DND-41 (cell line): ENCODE results near the gene DSCAML1.

Experiments
- ATAC-seq: fragments of 200-7000 bp; cut with Tn5 transposase; 3 replicates; pipeline ENCODE4 v1.9.1; 2021; ENCODE audit warnings: low read depth; ENCODE audit not compliant: insufficient read depth
- DNase-seq: peaks from one replicate; pipeline ENCODE4 v3.0.0-alpha.2; 2020
- H2AFZ ChIP-seq: 2 replicates; pipeline ENCODE4 v1.6.0; 2012; ENCODE audit warnings: low read depth, low read length
- H3K27ac ChIP-seq: 2 replicates; pipeline ENCODE4 v1.5.1; 2012; ENCODE audit warnings: low read length, inconsistent platforms
- H3K27me3 ChIP-seq: fragments of 200-600 bp; sonication (generic); 2 replicates; pipeline ENCODE4 v1.6.0; 2012; ENCODE audit warnings: low read length, mild to moderate bottlenecking, inconsistent platforms; ENCODE audit not compliant: insufficient read depth, poor library complexity
- H3K36me3 ChIP-seq: 2 replicates; pipeline ENCODE4 v1.5.1; 2012; ENCODE audit warnings: low read length, inconsistent platforms; ENCODE audit not compliant: insufficient read depth
- H3K4me1 ChIP-seq: 2 replicates; pipeline ENCODE4 v1.5.1; 2012; ENCODE audit warnings: mild to moderate bottlenecking, low read length; ENCODE audit not compliant: insufficient read depth
- H3K4me2 ChIP-seq: 2 replicates; pipeline ENCODE4 v1.6.0; 2012; ENCODE audit warnings: mild to moderate bottlenecking, moderate library complexity, low read length, inconsistent platforms; ENCODE audit not compliant: insufficient read depth
- H3K4me3 ChIP-seq, 2 experiments: fragments of 200-600 bp in 1 of 2; shearing (Covaris generic) in 1 of 2; 2 replicates each; pipeline ENCODE4 v1.5.1; 2012 to 2016; ENCODE audit warnings: inconsistent platforms in 2 of 2, low read length in 2 of 2, mild to moderate bottlenecking in 2 of 2, low read depth in 1 of 2, moderate library complexity in 1 of 2
- H3K79me2 ChIP-seq: 2 replicates; pipeline ENCODE4 v1.6.0; 2012; ENCODE audit warnings: low read length, inconsistent platforms; ENCODE audit not compliant: insufficient read depth
- H3K9ac ChIP-seq: 2 replicates; pipeline ENCODE4 v1.6.0; 2012; ENCODE audit warnings: low read depth, mild to moderate bottlenecking, inconsistent platforms, low read length, moderate library complexity
- H3K9me3 ChIP-seq: 2 replicates; pipeline ENCODE4 v1.5.1; 2012; ENCODE audit warnings: low read length, moderate library complexity, mild to moderate bottlenecking, inconsistent platforms; ENCODE audit not compliant: insufficient read depth, severe bottlenecking
- H4K20me1 ChIP-seq: 2 replicates; pipeline ENCODE4 v1.6.0; 2012; ENCODE audit warnings: low read length; ENCODE audit not compliant: insufficient read depth
- EZH2 ChIP-seq: IDR thresholded peaks from 3 replicates; pipeline ENCODE4 v1.6.1; 2012; ENCODE audit warnings: borderline replicate concordance, low read depth, mild to moderate bottlenecking, moderate library complexity, low read length, inconsistent platforms; ENCODE audit not compliant: severe bottlenecking
- TF ChIP-seq, protein P1 (sequence below): IDR thresholded peaks from 2 replicates; pipeline ENCODE4 v1.5.1; 2012; ENCODE audit warnings: borderline replicate concordance, low read length, moderate library complexity, mild to moderate bottlenecking; ENCODE audit not compliant: poor library complexity, severe bottlenecking; ENCODE audit errors: extremely low read depth

Gene DSCAML1

DNA sequence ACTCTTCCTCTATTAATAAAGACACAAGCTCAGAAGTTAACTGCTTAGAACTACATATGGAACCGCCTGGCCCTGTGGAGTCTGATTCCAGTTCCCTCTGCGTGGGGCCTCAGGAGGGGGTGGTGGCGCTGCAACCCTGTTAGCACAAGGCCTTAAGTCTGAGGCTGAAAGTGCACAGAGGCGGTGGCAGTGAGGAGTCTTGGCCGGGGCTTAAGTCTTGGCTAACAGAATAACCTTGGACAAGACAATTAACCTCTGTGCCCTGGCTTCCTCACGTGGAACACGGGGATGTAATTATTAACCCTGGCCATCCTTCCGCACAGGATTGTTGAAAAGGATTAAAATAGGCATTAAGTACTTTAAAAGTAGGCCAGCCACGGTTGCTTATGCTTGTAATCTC, 277.8 kb downstream of the DSCAML1 start:
- peaks cover 30% of the 10 kb centered on the region for H3K36me3 ChIP-seq
- TF ChIP-seq, protein P1, sequence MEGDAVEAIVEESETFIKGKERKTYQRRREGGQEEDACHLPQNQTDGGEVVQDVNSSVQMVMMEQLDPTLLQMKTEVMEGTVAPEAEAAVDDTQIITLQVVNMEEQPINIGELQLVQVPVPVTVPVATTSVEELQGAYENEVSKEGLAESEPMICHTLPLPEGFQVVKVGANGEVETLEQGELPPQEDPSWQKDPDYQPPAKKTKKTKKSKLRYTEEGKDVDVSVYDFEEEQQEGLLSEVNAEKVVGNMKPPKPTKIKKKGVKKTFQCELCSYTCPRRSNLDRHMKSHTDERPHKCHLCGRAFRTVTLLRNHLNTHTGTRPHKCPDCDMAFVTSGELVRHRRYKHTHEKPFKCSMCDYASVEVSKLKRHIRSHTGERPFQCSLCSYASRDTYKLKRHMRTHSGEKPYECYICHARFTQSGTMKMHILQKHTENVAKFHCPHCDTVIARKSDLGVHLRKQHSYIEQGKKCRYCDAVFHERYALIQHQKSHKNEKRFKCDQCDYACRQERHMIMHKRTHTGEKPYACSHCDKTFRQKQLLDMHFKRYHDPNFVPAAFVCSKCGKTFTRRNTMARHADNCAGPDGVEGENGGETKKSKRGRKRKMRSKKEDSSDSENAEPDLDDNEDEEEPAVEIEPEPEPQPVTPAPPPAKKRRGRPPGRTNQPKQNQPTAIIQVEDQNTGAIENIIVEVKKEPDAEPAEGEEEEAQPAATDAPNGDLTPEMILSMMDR = no peak
- no peak for TF ChIP-seq EZH2
- H3K4me2 ChIP-seq = no peak overlapping the region
- H4K20me1 ChIP-seq = peaks cover 2% of the 10 kb centered on the region; the same call in 1 of the 2 replicates
- no peak for DNase-seq
- H3K9ac ChIP-seq = no peak overlapping the region
- H3K27me3 ChIP-seq = no peaks in the 10 kb centered on the region
- no peaks in the 10 kb centered on the region for H3K9me3 ChIP-seq
- no peak for ATAC-seq
- H3K79me2 ChIP-seq = no peaks in the 10 kb centered on the region
- no peak overlapping the region for H3K27ac ChIP-seq
- H3K4me3 ChIP-seq = no peak overlapping the region
- no peaks in the 10 kb centered on the region for H3K4me1 ChIP-seq
- no peak overlapping the region for H2AFZ ChIP-seq

DNA sequence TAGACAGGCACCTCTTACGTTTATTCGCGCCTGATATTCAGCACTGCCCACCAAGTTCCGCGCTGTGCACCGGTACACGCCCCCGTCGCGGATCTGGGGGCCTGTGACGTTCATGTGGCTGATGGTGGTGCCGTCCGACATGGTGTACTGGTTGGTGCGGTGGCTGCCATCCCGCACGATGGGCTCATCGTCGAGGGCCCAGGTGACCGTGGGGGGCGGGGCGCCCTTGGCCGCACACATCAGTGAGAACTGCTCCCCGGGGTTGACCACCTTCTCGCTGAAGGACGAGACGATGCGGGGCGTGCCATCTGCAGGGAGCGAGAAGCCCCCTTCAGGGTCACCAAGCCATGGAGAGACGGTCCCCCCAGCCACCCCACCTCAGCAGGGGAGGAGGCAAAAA, 278.6 kb downstream of the DSCAML1 start:
- H3K27ac ChIP-seq = no peak overlapping the region
- TF ChIP-seq EZH2 = no peak
- TF ChIP-seq, protein P1 = no peak
- ATAC-seq = no peak
- H3K4me3 ChIP-seq = no peak overlapping the region
- H3K27me3 ChIP-seq = no peaks in the 10 kb centered on the region
- peaks cover 29% of the 10 kb centered on the region for H3K36me3 ChIP-seq
- no peaks in the 10 kb centered on the region for H3K79me2 ChIP-seq
- DNase-seq = no peak
- H3K9ac ChIP-seq = no peak overlapping the region
- no peak overlapping the region for H3K4me2 ChIP-seq
- H3K4me1 ChIP-seq = no peaks in the 10 kb centered on the region
- H3K9me3 ChIP-seq = no peaks in the 10 kb centered on the region
- no peak overlapping the region for H2AFZ ChIP-seq
- peaks cover 2% of the 10 kb centered on the region; the same call in 1 of the 2 replicates for H4K20me1 ChIP-seq

DNA sequence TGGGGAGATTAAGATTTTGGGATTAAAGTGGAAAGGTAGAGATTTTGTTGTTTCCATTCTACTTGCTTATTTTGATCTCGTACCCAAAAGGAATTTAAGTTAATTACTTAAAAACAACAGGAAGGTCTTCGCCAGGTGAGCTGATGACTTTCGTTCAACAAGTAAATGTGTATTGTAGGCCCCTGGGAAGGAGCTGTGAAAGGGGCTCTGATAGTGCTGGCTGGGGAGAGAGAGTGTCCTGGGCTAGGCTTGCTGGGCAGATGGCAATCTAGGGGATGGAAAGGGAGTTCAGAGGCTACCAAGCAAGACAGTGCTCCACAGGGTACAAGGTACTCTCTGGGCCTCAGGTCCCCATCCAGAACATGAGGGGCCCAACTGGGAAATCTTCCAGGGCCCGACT, 279.9 kb downstream of the DSCAML1 start:
- TF ChIP-seq, protein P1 = no peak
- TF ChIP-seq EZH2 = no peak
- H3K79me2 ChIP-seq = no peaks in the 10 kb centered on the region
- no peak overlapping the region for H3K4me2 ChIP-seq
- H3K4me3 ChIP-seq = no peak overlapping the region
- no peak overlapping the region for H2AFZ ChIP-seq
- no peak overlapping the region for H3K9ac ChIP-seq
- H3K27ac ChIP-seq = no peak overlapping the region
- no peaks in the 10 kb centered on the region for H3K9me3 ChIP-seq
- DNase-seq = no peak
- peaks cover 2% of the 10 kb centered on the region; the same call in 1 of the 2 replicates for H4K20me1 ChIP-seq
- H3K36me3 ChIP-seq = peaks cover 22% of the 10 kb centered on the region
- ATAC-seq = no peak
- H3K4me1 ChIP-seq = no peaks in the 10 kb centered on the region
- no peaks in the 10 kb centered on the region for H3K27me3 ChIP-seq
